ENCODE measurements around the gene ITPA. TPM values are rescaled to one million over a fixed set of nuclear protein-coding genes. Genes with fewer than 3 reads are reported as not detected.

Gene ITPA
- total RNA-seq, 1 donor from 2014 or later, result 62.3 TPM

DNA sequence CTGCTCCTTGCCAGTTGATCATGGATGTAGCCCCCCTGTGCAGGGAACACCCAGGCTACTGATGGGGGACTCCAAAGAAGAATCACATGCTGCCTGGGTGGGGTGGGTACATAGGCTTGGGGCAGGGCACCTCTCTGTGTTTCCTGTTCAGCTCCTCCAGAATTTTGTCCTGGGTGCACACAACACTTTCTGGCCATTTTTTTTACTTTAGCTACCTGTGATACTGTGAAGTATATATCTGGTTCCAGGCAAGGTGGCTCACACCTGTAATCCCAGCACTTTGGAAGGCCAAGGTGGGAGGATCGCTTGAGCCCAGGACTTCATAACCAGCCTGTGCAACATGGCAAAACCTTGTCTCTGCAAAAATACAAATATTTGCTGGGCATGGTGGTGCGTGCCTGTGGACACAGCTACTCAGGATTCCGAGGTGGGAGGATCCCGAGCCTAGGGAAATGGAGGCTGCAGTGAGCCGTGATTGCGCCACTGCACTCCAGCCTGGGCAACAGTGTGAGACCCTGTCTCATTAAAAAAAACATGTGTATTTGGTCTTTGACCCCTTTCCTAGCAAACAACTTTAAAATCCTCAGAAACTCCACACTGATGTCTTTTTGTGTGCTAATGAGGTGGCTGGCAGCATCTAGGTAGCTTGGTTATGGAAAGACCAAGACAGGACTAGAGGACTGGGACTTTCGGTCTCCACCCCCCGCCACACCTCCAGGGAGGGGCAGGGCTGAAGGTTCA lies 15.6 kb downstream of the ITPA start:
- Mint-ChIP-seq H3K27ac (no peak overlapping the region), H3K4me1 (ENCODE audit: low read depth) (no peaks in the 10 kb centered on the region), H3K27me3 (no peaks in the 10 kb centered on the region), H3K9me3 (ENCODE audit: low read depth) (no peaks in the 10 kb centered on the region), H3K4me3 (ENCODE audit: low read depth) (no peak overlapping the region), H3K36me3 (ENCODE audit: insufficient read depth) (peaks cover 7% of the 10 kb centered on the region)
- TF ChIP-seq, protein P1, sequence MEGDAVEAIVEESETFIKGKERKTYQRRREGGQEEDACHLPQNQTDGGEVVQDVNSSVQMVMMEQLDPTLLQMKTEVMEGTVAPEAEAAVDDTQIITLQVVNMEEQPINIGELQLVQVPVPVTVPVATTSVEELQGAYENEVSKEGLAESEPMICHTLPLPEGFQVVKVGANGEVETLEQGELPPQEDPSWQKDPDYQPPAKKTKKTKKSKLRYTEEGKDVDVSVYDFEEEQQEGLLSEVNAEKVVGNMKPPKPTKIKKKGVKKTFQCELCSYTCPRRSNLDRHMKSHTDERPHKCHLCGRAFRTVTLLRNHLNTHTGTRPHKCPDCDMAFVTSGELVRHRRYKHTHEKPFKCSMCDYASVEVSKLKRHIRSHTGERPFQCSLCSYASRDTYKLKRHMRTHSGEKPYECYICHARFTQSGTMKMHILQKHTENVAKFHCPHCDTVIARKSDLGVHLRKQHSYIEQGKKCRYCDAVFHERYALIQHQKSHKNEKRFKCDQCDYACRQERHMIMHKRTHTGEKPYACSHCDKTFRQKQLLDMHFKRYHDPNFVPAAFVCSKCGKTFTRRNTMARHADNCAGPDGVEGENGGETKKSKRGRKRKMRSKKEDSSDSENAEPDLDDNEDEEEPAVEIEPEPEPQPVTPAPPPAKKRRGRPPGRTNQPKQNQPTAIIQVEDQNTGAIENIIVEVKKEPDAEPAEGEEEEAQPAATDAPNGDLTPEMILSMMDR (IDR thresholded peaks at IDR 0.05; ENCODE audit: unreplicated experiment), result no peak
- DNase-seq (ENCODE audit: low spot score, unreplicated experiment), result no peak

DNA sequence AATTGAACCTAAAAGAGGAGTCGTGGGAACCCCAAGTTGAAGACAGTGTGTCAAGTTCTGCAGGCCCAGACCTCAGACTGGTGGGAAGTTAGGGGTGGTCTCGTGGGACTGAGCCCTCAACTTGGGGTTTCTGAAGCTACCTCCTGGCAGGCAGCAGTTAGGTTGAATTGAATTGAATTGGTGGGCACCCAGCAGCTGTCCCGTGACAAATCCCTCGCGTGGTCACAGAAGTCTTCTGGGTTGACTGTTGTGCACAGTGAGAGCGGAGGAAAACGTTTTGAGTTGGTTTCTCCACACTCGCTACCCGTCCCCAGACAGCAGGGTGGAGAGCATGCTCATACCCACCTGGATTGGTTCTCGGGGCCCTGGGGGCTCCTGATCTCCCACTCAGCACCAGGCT lies 16.8 kb downstream of the ITPA start:
- Mint-ChIP-seq H3K27ac (no peak overlapping the region), H3K4me1 (ENCODE audit: low read depth) (no peaks in the 10 kb centered on the region), H3K36me3 (ENCODE audit: insufficient read depth) (peaks cover 4% of the 10 kb centered on the region), H3K4me3 (ENCODE audit: low read depth) (no peak overlapping the region), H3K27me3 (no peaks in the 10 kb centered on the region), H3K9me3 (ENCODE audit: low read depth) (no peaks in the 10 kb centered on the region)
- TF ChIP-seq, protein P1 (IDR thresholded peaks at IDR 0.05; ENCODE audit: unreplicated experiment), result no peak
- no peak for DNase-seq (ENCODE audit: low spot score, unreplicated experiment)

DNA sequence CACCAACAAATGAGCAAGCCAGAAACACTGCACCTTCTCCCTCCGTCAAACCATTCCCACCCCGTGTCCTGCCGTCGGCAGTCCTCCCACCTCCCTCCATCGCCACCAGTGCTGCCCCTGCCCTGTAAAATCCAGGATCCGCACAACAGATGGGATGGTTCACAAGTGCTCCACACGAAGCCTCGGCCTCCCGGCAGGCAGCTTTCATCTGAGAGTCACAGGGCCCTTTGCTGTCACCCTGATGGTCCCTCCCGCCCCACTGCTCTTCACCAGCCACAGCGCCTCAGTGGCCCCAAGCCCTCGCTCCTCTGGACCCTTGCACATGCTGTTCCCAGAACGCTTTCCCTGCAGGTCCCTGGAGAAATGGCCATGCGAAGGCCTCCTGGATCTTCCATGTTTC lies 17.6 kb downstream of the ITPA start:
- Mint-ChIP-seq H3K27ac (no peak overlapping the region), H3K36me3 (ENCODE audit: insufficient read depth) (no peaks in the 10 kb centered on the region), H3K4me3 (ENCODE audit: low read depth) (no peak overlapping the region), H3K4me1 (ENCODE audit: low read depth) (no peaks in the 10 kb centered on the region), H3K27me3 (no peaks in the 10 kb centered on the region), H3K9me3 (ENCODE audit: low read depth) (no peaks in the 10 kb centered on the region)
- TF ChIP-seq, protein P1 (IDR thresholded peaks at IDR 0.05; ENCODE audit: unreplicated experiment), result no peak
- DNase-seq (ENCODE audit: low spot score, unreplicated experiment), result no peak

DNA sequence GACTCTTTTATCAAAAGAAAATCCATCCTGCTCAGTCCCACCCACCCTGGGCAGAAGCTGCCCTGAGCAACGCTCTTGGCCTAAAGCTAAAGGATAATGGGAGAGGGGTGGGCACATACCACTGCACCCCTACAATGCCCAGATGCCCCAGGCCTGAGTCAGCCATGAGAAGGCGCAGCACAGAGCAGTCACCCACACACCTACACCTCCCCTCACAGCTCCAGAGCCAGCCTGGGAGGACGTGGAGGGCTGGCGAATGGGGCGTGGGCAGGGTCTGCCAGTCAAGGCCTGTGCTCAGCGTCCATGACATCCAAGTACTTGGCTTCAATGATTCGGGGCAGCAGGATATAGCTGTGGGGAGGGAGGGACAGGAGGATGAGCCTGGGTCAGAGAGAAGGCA lies 18.2 kb downstream of the ITPA start:
- no peaks in the 10 kb centered on the region for H3K9me3 Mint-ChIP-seq (ENCODE audit: low read depth)
- no peak for DNase-seq (ENCODE audit: low spot score, unreplicated experiment)

DNA sequence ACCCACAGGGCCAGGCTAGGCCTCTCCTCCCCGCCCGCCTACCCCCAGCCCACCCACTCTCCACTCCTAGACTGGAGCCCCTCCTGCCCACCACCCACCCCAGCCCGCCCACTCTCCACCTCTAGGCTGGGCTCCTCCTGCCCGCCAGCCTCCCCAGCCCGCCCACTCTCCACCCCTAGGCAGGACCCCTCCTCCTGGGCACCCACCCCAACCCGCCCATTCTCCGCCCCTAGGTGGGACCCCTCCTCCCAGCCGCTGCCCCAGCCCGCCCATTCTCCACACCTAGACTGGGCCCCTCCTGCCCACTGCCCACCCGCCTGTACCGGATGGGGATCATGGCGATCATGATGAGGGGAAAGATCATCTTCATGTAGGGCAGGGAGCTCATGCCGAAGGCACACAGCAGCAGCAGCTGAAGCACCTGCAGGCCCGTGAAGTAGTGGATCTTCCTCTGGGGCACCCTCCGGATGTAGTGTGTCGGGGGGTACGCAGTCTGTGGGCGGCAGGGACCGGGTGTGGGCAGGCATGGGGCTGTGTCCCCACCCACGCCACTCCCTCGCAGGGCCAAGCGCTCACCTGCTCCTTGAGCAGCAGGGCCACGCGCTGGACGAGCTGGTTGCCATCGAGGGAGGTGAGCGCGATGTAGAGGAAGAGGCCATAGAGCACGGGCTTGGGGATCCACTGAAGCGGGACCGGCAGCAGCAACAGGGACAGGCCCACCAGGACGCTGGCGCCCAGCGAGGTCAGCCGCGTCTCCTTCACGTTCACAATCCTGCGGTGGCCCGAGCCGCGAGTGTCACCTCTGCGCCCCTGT lies 18.8 kb downstream of the ITPA start:
- H3K9me3 Mint-ChIP-seq (ENCODE audit: low read depth), result no peaks in the 10 kb centered on the region
- no peak overlapping the region for H3K4me3 Mint-ChIP-seq (ENCODE audit: low read depth)
- TF ChIP-seq, protein P1 (IDR thresholded peaks at IDR 0.05; ENCODE audit: unreplicated experiment), result no peak
- no peaks in the 10 kb centered on the region for H3K27me3 Mint-ChIP-seq
- no peak for DNase-seq (ENCODE audit: low spot score, unreplicated experiment)
- no peaks in the 10 kb centered on the region for H3K4me1 Mint-ChIP-seq (ENCODE audit: low read depth)
- H3K27ac Mint-ChIP-seq, result no peak overlapping the region
- no peaks in the 10 kb centered on the region for H3K36me3 Mint-ChIP-seq (ENCODE audit: insufficient read depth)

More for the DNA sequence above, 18.2 kb downstream of the ITPA start:
- TF ChIP-seq, protein P1 (IDR thresholded peaks at IDR 0.05; ENCODE audit: unreplicated experiment), result no peak
- no peaks in the 10 kb centered on the region for H3K36me3 Mint-ChIP-seq (ENCODE audit: insufficient read depth)
- H3K27ac Mint-ChIP-seq, result no peak overlapping the region
- H3K4me3 Mint-ChIP-seq (ENCODE audit: low read depth), result no peak overlapping the region
- H3K27me3 Mint-ChIP-seq, result no peaks in the 10 kb centered on the region
- H3K4me1 Mint-ChIP-seq (ENCODE audit: low read depth), result no peaks in the 10 kb centered on the region

Data from progenitor cell of endocrine pancreas (in vitro differentiated cells).